ENCODE results near the gene CLIP1.

GRCh38 chr12:122467983-122468382 is 45.5 kb upstream of the CLIP1 start:
- TF ChIP-seq, protein P1, sequence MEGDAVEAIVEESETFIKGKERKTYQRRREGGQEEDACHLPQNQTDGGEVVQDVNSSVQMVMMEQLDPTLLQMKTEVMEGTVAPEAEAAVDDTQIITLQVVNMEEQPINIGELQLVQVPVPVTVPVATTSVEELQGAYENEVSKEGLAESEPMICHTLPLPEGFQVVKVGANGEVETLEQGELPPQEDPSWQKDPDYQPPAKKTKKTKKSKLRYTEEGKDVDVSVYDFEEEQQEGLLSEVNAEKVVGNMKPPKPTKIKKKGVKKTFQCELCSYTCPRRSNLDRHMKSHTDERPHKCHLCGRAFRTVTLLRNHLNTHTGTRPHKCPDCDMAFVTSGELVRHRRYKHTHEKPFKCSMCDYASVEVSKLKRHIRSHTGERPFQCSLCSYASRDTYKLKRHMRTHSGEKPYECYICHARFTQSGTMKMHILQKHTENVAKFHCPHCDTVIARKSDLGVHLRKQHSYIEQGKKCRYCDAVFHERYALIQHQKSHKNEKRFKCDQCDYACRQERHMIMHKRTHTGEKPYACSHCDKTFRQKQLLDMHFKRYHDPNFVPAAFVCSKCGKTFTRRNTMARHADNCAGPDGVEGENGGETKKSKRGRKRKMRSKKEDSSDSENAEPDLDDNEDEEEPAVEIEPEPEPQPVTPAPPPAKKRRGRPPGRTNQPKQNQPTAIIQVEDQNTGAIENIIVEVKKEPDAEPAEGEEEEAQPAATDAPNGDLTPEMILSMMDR (IDR thresholded peaks at IDR 0.05) = no peak
- no peak for TF ChIP-seq POLR2A (IDR thresholded peaks at IDR 0.05)
